DOHH2 (cell line): ENCODE data around the gene DMTF1.

Experiments used
- H3F3A ChIP-seq: fragments of 200-600 bp; sonication (generic), shearing (Covaris generic); 2 replicates; pipeline ENCODE4 v1.6.0; 2016; ENCODE audit warnings: antibody characterized with exemption, mild to moderate bottlenecking; ENCODE audit not compliant: control insufficient read depth, insufficient read depth
- H3K27ac ChIP-seq: fragments of 200-600 bp; sonication (generic); 2 replicates; pipeline ENCODE4 v1.5.1; 2014; ENCODE audit warnings: low read depth, mild to moderate bottlenecking, low read length, moderate library complexity
- H3K27me3 ChIP-seq: fragments of 200-600 bp; sonication (generic); 2 replicates; pipeline ENCODE4 v1.6.1; 2014; ENCODE audit warnings: mild to moderate bottlenecking, low read length, mixed read lengths; ENCODE audit not compliant: control insufficient read depth
- H3K36me3 ChIP-seq: fragments of 200-600 bp; sonication (generic); 2 replicates; pipeline ENCODE4 v1.6.1; 2014; ENCODE audit warnings: mild to moderate bottlenecking, low read length, moderate library complexity, mixed read lengths; ENCODE audit not compliant: control insufficient read depth
- H3K4me1 ChIP-seq: fragments of 200-600 bp; sonication (generic); 2 replicates; pipeline ENCODE4 v1.6.1; 2014; ENCODE audit warnings: mild to moderate bottlenecking, low read length, mixed read lengths; ENCODE audit not compliant: control insufficient read depth
- H3K4me2 ChIP-seq: fragments of 200-600 bp; sonication (generic); 2 replicates; pipeline ENCODE4 v1.6.0; 2014; ENCODE audit warnings: mild to moderate bottlenecking, low read length, moderate library complexity
- H3K4me3 ChIP-seq: fragments of 200-600 bp; sonication (generic); 2 replicates; pipeline ENCODE4 v1.5.1; 2014; ENCODE audit warnings: mild to moderate bottlenecking, low read length, mixed read lengths
- H3K79me2 ChIP-seq: fragments of 200-600 bp; sonication (generic); 2 replicates; pipeline ENCODE4 v1.6.1; 2014; ENCODE audit warnings: mild to moderate bottlenecking, low read length, mixed read lengths; ENCODE audit not compliant: control insufficient read depth
- H3K9me2 ChIP-seq: fragments of 200-600 bp; sonication (generic); replicated peaks from 2 replicates; pipeline ENCODE4 v1.6.1; 2014; ENCODE audit warnings: mild to moderate bottlenecking, low read length, mixed read lengths; ENCODE audit not compliant: control insufficient read depth
- H3K9me3 ChIP-seq: fragments of 200-600 bp; sonication (generic); 2 replicates; pipeline ENCODE4 v1.6.1; 2014; ENCODE audit warnings: antibody characterized with exemption, low read length, mixed read lengths; ENCODE audit not compliant: control insufficient read depth, insufficient read depth
- H4K20me1 ChIP-seq: fragments of 200-600 bp; sonication (generic); 2 replicates; pipeline ENCODE4 v1.6.0; 2014; ENCODE audit warnings: low read depth, mild to moderate bottlenecking, antibody characterized with exemption, low read length, moderate library complexity; ENCODE audit not compliant: control insufficient read depth, insufficient read depth
- CTCF ChIP-seq: fragments of 200-600 bp; sonication (generic); IDR thresholded peaks from one replicate; pipeline ENCODE4 v1.5.1; 2014; ENCODE audit warnings: antibody characterized with exemption, mild to moderate bottlenecking, low read depth, low read length; ENCODE audit not compliant: poor library complexity, severe bottlenecking
- EZH2phosphoT487 ChIP-seq: fragments of 200-600 bp; sonication (generic); IDR thresholded peaks from 2 replicates; pipeline ENCODE4 v1.6.1; 2017; ENCODE audit warnings: borderline replicate concordance, mild to moderate bottlenecking, antibody characterized with exemption, low read length, moderate library complexity, mixed read lengths

DMTF1 gene

GRCh38 chr7:87179180-87179579 lies 26.9 kb downstream of the DMTF1 start:
- H3K4me3 ChIP-seq: no peak overlapping the region
- H3K27me3 ChIP-seq: no peaks in the 10 kb centered on the region
- peaks cover 44% of the 10 kb centered on the region for H3K79me2 ChIP-seq
- peaks cover 98% of the 10 kb centered on the region for H3K36me3 ChIP-seq
- H3K4me1 ChIP-seq: no peaks in the 10 kb centered on the region
- H4K20me1 ChIP-seq: no peaks in the 10 kb centered on the region
- H3K9me3 ChIP-seq: no peaks in the 10 kb centered on the region
- peaks cover 18% of the 10 kb centered on the region for H3F3A ChIP-seq
- TF ChIP-seq CTCF (no peak), EZH2phosphoT487 (no peak)
- H3K27ac ChIP-seq: no peak overlapping the region
- no peaks in the 10 kb centered on the region for H3K9me2 ChIP-seq
- H3K4me2 ChIP-seq: no peak overlapping the region

GRCh38 chr7:87187120-87187519 lies 34.9 kb downstream of the DMTF1 start:
- H3K4me3 ChIP-seq: no peak overlapping the region
- no peaks in the 10 kb centered on the region for H3K27me3 ChIP-seq
- peaks cover 22% of the 10 kb centered on the region for H3K4me1 ChIP-seq
- peaks cover 98% of the 10 kb centered on the region for H3K36me3 ChIP-seq
- TF ChIP-seq EZH2phosphoT487: no peak
- no peak for TF ChIP-seq CTCF
- H3K79me2 ChIP-seq: peaks cover 20% of the 10 kb centered on the region
- H3F3A ChIP-seq: peaks cover 87% of the 10 kb centered on the region
- no peak overlapping the region for H3K4me2 ChIP-seq
- H3K9me3 ChIP-seq: no peaks in the 10 kb centered on the region
- H4K20me1 ChIP-seq: no peaks in the 10 kb centered on the region; the same call in 1 of the 2 replicates
- H3K9me2 ChIP-seq: no peaks in the 10 kb centered on the region
- no peak overlapping the region for H3K27ac ChIP-seq

- Histone ChIP-seq H3K9me3 (no peaks in the 10 kb centered on the region), H3K4me1 (peaks cover 31% of the 10 kb centered on the region), H3K79me2 (peaks cover 20% of the 10 kb centered on the region), H3K4me2 (no peak overlapping the region), H3K36me3 (peaks cover 98% of the 10 kb centered on the region), H3K4me3 (no peak overlapping the region), H3K9me2 (no peaks in the 10 kb centered on the region), H4K20me1 (peaks cover 4% of the 10 kb centered on the region; the same call in 1 of the 2 replicates), H3K27ac (no peak overlapping the region), H3K27me3 (no peaks in the 10 kb centered on the region), H3F3A (peaks cover 97% of the 10 kb centered on the region)
- no peak for TF ChIP-seq EZH2phosphoT487
- TF ChIP-seq CTCF: no peak
These were observed 36.7 kb downstream of the DMTF1 start for GRCh38 chr7:87188930-87189329.

GRCh38 chr7:87190783-87191182 lies 38.5 kb downstream of the DMTF1 start:
- H3F3A ChIP-seq: peaks cover 99% of the 10 kb centered on the region
- no peaks in the 10 kb centered on the region for H3K9me2 ChIP-seq

More at GRCh38 chr7:87190783-87191182, 38.5 kb downstream of the DMTF1 start:
- H3K27ac ChIP-seq: peak overlapping the region; percentile 54
- peaks cover 4% of the 10 kb centered on the region; the same call in 1 of the 2 replicates for H4K20me1 ChIP-seq
- H3K4me3 ChIP-seq: no peak overlapping the region; the same call in 1 of the 2 replicates
- H3K9me3 ChIP-seq: no peaks in the 10 kb centered on the region
- H3K4me2 ChIP-seq: peak overlapping the region; percentile 37
- peaks cover 39% of the 10 kb centered on the region for H3K4me1 ChIP-seq
- no peak for TF ChIP-seq EZH2phosphoT487
- TF ChIP-seq CTCF: no peak
- no peaks in the 10 kb centered on the region for H3K27me3 ChIP-seq
- peaks cover 22% of the 10 kb centered on the region for H3K79me2 ChIP-seq
- H3K36me3 ChIP-seq: peaks cover 98% of the 10 kb centered on the region
